CD4-positive, alpha-beta T cell treated with Interleukin-17A for 1 hour (primary cell): Measurements from ENCODE around the gene FERMT3.

Experiments
- DNase-seq: peaks from one replicate; pipeline ENCODE4 v3.0.0-alpha.2; 2020

FERMT3 gene

GRCh38 chr11:64186492-64187165 lies 19.9 kb upstream of the FERMT3 start:
- peak; percentile 62 for DNase-seq

- DNase-seq: no peak
These were observed 14.1 kb upstream of the FERMT3 start for GRCh38 chr11:64192434-64192833.

- DNase-seq: no peak
These were observed 9.9 kb upstream of the FERMT3 start for GRCh38 chr11:64196626-64197025.

- DNase-seq: no peak
These were observed 8.0 kb upstream of the FERMT3 start for GRCh38 chr11:64198511-64198910.

GRCh38 chr11:64201543-64201942 lies 5.0 kb upstream of the FERMT3 start:
- DNase-seq: no peak

- no peak for DNase-seq
These were observed 3.5 kb upstream of the FERMT3 start for GRCh38 chr11:64202992-64203391.

- DNase-seq: no peak
These were observed 3.0 kb upstream of the FERMT3 start for GRCh38 chr11:64203421-64204079.

GRCh38 chr11:64204080-64204440 lies 2.5 kb upstream of the FERMT3 start:
- no peak for DNase-seq

- peak; percentile 91 for DNase-seq
These were observed 2.0 kb upstream of the FERMT3 start for GRCh38 chr11:64204464-64204989.

- DNase-seq: peak; percentile 80
These were observed 950 bp downstream of the FERMT3 start for GRCh38 chr11:64207256-64208085.

- DNase-seq: no peak
These were observed 1.7 kb downstream of the FERMT3 start for GRCh38 chr11:64208086-64208795.

GRCh38 chr11:64208796-64209562 lies 2.5 kb downstream of the FERMT3 start:
- no peak for DNase-seq

- DNase-seq: no peak
These were observed 3.0 kb downstream of the FERMT3 start for GRCh38 chr11:64209563-64209843.

- no peak for DNase-seq
These were observed 3.9 kb downstream of the FERMT3 start for GRCh38 chr11:64210301-64211020.

- no peak for DNase-seq
These were observed 4.8 kb downstream of the FERMT3 start for GRCh38 chr11:64211181-64211872.

- no peak for DNase-seq
These were observed 10.4 kb downstream of the FERMT3 start for GRCh38 chr11:64216879-64217278.

GRCh38 chr11:64218628-64219353 lies 12.3 kb downstream of the FERMT3 start:
- DNase-seq: no peak

- no peak for DNase-seq
These were observed 12.8 kb downstream of the FERMT3 start for GRCh38 chr11:64219354-64219684.

- DNase-seq: no peak
These were observed 13.2 kb downstream of the FERMT3 start for GRCh38 chr11:64219755-64220154.

- no peak for DNase-seq
These were observed 13.8 kb downstream of the FERMT3 start for GRCh38 chr11:64220271-64220670.

- no peak for DNase-seq
These were observed 14.3 kb downstream of the FERMT3 start for GRCh38 chr11:64220798-64221197.
